SKM-1 treated with dmso at 0.1 percent for 144 hours (cell line): Measurements from ENCODE around the gene SETDB1.

Experiments used
- DNase-seq: peaks from one replicate; lab custom pipeline; 2025; ENCODE audit not compliant: unreplicated experiment; lab: John Stamatoyannopoulos, UW

The SETDB1 gene

GRCh38 chr1:150974580-150975478, 48.7 kb downstream of the SETDB1 start, which contains the start of gene CERS2:
Gene CERS2 (minus strand): TSS chr1:150974835. CDS start chr1:150969090, 5,745 bp downstream.
- no peak for DNase-seq

GRCh38 chr1:150976401-150976821, 50.2 kb downstream of the SETDB1 start:
- no peak for DNase-seq

- DNase-seq, result peak; percentile 92
These were observed 50.9 kb downstream of the SETDB1 start for GRCh38 chr1:150976879-150977694.

- DNase-seq, result peak; percentile 96
These were observed 53.2 kb downstream of the SETDB1 start for GRCh38 chr1:150979092-150980056.

GRCh38 chr1:150981177-150981804, 55.1 kb downstream of the SETDB1 start:
- no peak for DNase-seq

GRCh38 chr1:150981805-150982712, 55.9 kb downstream of the SETDB1 start, which contains the start of gene ANXA9:
Gene ANXA9 (plus strand): TSS chr1:150982292. CDS start chr1:150983106, 814 bp downstream.
- no peak for DNase-seq

GRCh38 chr1:150985179-150985825, 59.1 kb downstream of the SETDB1 start:
- no peak for DNase-seq

GRCh38 chr1:150987924-150988323, 61.8 kb downstream of the SETDB1 start:
- DNase-seq, result no peak

- no peak for DNase-seq
These were observed 66.5 kb downstream of the SETDB1 start for GRCh38 chr1:150992626-150993025.

GRCh38 chr1:150994248-150994647, 68.1 kb downstream of the SETDB1 start:
- no peak for DNase-seq

- DNase-seq, result no peak
These were observed 69.3 kb downstream of the SETDB1 start for GRCh38 chr1:150995460-150995859.

GRCh38 chr1:150995896-150996295, 69.7 kb downstream of the SETDB1 start:
- no peak for DNase-seq

- no peak for DNase-seq
These were observed 71.1 kb downstream of the SETDB1 start for GRCh38 chr1:150997126-150997872.

GRCh38 chr1:150997949-150998348, 71.8 kb downstream of the SETDB1 start:
- no peak for DNase-seq

GRCh38 chr1:150999051-150999674, 73.0 kb downstream of the SETDB1 start:
- no peak for DNase-seq

GRCh38 chr1:150999926-151000325, 73.8 kb downstream of the SETDB1 start:
- no peak for DNase-seq

GRCh38 chr1:151000408-151000807, 74.2 kb downstream of the SETDB1 start:
- no peak for DNase-seq
